Measurements from ENCODE around the gene CSNK1D. TPM values are rescaled to one million over a fixed set of nuclear protein-coding genes. Genes with fewer than 3 reads are reported as not detected.

Gene CSNK1D
- total and polyA plus RNA-seq, 8 donors, result 47.1 to 107 (median 66.0) TPM

DNA sequence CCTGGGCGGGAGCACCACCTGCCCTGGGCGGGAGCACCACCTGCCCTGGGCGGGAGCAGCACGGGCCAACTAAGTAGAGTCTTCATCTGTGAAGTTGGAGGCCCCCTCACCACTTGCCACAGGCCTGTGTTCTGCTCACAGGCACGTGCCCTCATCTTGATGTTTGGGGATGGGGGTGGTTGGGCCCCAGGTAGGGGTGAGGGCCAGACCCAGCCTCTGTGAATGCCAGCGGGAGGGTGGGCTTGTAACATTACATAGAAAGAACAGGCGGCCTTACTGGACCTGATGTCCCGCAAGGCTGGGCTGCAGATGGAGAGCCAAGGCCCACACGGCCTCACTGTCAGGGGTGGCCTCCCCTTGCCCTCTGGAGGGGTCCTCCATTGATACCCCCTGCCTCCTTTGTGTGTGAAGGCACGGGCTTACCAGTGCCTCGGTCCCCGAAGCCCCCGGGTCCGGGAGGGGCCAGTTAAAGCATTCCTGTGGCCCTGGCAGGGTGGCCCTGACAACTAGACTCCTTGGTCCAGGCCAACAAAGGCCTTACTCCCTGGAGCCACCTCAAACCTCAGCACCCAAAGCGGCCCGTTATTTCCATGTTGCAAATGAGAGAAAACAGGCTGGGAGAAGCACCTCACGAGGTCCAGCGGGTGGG lies 45.7 kb downstream of the CSNK1D start:
- WGBS, 2 donors, result 78 to 84% methylated on average over 18 of the region's 18 CpGs
- Histone ChIP-seq H3K27me3 (no peaks in the 10 kb centered on the region), H3K4me1 (peaks cover 0 to 5% (median 0%) of the 10 kb centered on the region in 3 donors), H3K27ac (peak overlapping the region in 3 of 4 donors; percentile 13 to 84 (median 73)), H3K9me3 (no peaks in the 10 kb centered on the region), H3K4me3 (peak overlapping the region in 1 of 4 donors; percentile 40), H3K36me3 (no peaks in the 10 kb centered on the region)
- TF ChIP-seq CTCF (IDR thresholded peaks at IDR 0.05), result no peak
- DNase-seq (peak in 2 of 6 donors; percentile 24 to 65), ATAC-seq (no peak), FAIRE-seq (no peak)
- intact Hi-C loops (cut with DNase I), result no loop called here

- no peaks in the 10 kb centered on the region for H3K36me3 ChIP-seq
- H3K27ac ChIP-seq, result no peak overlapping the region
- peaks cover 0 to 5% (median 0%) of the 10 kb centered on the region in 3 donors for H3K4me1 ChIP-seq
- TF ChIP-seq CTCF (IDR thresholded peaks at IDR 0.05), result no peak
- no peaks in the 10 kb centered on the region for H3K9me3 ChIP-seq
- FAIRE-seq (no peak), ATAC-seq (no peak), DNase-seq (peak in 1 of 6 donors; percentile 67)
- no peak overlapping the region for H3K4me3 ChIP-seq
- H3K27me3 ChIP-seq, result no peaks in the 10 kb centered on the region
- intact Hi-C loops (cut with DNase I), result no loop called here
- 82 to 93% methylated on average over 13 to 16 of the region's 16 CpGs for WGBS, 2 donors
Measured at GRCh38 chr17:82226809-82227628, 46.5 kb downstream of the CSNK1D start.

- FAIRE-seq (no peak), DNase-seq (peak in 2 of 6 donors; percentile 22 to 64), ATAC-seq (no peak)
- no peak for TF ChIP-seq CTCF (IDR thresholded peaks at IDR 0.05)
- intact Hi-C loops (cut with DNase I), result no loop called here
- Histone ChIP-seq H3K27me3 (no peaks in the 10 kb centered on the region), H3K4me3 (no peak overlapping the region), H3K36me3 (no peaks in the 10 kb centered on the region), H3K27ac (no peak overlapping the region), H3K9me3 (no peaks in the 10 kb centered on the region), H3K4me1 (peaks cover 0 to 5% (median 0%) of the 10 kb centered on the region in 3 donors)
- 86 to 87% methylated on average over 15 of the region's 15 CpGs for WGBS, 2 donors
Measured at GRCh38 chr17:82226146-82226808, 47.2 kb downstream of the CSNK1D start.

DNA sequence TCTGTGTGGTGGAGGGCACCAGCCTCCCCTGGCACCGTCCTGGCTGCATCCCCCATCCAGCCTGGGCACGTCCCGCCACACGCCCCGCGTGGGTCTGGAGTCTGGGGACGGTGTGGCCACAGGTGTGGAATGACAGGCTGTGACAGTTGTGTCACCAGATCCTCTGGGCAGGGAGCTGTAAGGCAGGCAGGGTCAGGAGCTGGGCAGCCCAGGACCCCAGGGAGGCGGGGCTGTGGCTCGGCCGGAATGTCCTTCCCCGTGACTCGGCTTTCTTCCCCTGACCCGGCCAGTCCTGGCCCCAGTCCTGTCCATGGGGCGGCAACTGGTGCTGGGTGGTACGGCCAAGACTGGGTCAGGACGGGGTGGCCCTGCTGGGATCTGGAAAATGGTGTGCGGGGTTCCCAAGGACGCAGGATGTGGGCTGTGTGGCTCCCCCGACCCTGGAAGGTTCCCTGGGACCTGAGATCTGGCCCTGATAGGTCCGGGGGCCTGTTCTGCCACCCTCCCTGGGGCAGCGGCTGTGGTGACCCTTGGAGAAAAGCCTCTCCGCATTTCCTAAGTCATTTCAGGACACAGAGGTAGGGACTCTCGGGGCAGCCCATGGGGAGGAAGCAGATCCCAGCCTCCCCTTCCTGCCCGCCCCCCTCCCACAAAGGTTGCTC lies 48.0 kb downstream of the CSNK1D start:
- FAIRE-seq, result no peak
- no peak overlapping the region for H3K4me3 ChIP-seq
- no peak for TF ChIP-seq CTCF (IDR thresholded peaks at IDR 0.05)
- no peak for ATAC-seq
- no peaks in the 10 kb centered on the region for H3K4me1 ChIP-seq
- intact Hi-C loops (cut with DNase I), result no loop called here
- H3K27ac ChIP-seq, result no peak overlapping the region
- peak in 2 of 6 donors; percentile 27 to 67 for DNase-seq
- H3K36me3 ChIP-seq, result no peaks in the 10 kb centered on the region
- no peaks in the 10 kb centered on the region for H3K27me3 ChIP-seq
- no peaks in the 10 kb centered on the region for H3K9me3 ChIP-seq
- 77 to 87% methylated on average over 24 of the region's 24 CpGs for WGBS, 2 donors

Measured in pancreas (tissue), 10 donors.